ENCODE data around the gene ADAMTS7.
"Not testable (repeated sequence)": the region's sequence is repeated elsewhere in the genome, so short reads cannot be mapped to it uniquely, and the experiment has no call there.

The ADAMTS7 gene

DNA sequence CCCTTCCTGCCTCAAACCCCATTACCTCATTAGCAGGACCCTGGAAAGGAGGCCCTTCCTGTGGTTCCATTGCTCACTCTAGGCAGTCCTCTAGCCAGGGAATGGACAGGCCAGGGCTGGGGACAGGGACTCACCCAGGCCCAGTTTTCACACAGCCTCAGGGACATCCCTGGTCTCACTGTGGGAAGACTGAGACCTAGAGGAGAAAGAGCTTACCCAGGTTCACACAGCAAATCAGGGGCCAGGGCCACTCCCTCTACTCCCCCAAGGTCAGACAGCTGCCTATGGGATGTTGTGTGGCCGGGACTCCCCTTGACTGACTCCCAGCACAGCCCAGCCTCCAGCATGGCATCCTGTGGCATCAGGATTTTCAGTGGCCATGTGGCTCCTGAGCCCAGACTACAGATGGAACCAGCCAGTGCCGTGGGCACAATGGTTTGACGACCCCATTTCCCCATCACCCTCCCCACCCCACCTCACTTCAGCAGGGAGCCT is 49.3 kb downstream of the ADAMTS7 start:
- DNase-seq (ENCODE audit: extremely low read depth, low read depth) = no peak
- TF ChIP-seq, protein P1, sequence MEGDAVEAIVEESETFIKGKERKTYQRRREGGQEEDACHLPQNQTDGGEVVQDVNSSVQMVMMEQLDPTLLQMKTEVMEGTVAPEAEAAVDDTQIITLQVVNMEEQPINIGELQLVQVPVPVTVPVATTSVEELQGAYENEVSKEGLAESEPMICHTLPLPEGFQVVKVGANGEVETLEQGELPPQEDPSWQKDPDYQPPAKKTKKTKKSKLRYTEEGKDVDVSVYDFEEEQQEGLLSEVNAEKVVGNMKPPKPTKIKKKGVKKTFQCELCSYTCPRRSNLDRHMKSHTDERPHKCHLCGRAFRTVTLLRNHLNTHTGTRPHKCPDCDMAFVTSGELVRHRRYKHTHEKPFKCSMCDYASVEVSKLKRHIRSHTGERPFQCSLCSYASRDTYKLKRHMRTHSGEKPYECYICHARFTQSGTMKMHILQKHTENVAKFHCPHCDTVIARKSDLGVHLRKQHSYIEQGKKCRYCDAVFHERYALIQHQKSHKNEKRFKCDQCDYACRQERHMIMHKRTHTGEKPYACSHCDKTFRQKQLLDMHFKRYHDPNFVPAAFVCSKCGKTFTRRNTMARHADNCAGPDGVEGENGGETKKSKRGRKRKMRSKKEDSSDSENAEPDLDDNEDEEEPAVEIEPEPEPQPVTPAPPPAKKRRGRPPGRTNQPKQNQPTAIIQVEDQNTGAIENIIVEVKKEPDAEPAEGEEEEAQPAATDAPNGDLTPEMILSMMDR (IDR thresholded peaks at IDR 0.05; ENCODE audit: low read depth, low read length) = no peak

DNA sequence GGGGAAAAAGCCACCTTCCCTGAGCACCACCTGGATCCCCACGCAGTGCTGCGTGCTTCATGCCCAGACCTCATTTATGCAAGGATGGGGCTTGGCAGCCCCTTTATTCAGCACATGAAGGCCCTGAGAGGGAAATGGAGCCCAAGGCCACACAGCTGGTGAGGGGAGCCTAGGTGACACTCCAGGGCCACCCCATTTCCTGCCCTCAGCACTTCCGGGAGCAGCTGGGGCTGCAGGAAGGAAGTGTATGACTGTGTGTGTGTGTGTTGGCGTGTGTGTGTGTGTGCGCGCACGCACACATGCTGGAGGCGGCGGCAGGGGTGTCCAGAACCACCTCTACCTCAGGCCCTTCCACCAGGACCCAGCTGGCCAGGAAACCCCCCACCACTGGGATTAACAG is 49.8 kb downstream of the ADAMTS7 start:
- DNase-seq (ENCODE audit: extremely low read depth, low read depth) = not testable (repeated sequence)

- TF ChIP-seq, protein P1 (IDR thresholded peaks at IDR 0.05; ENCODE audit: low read depth, low read length) = no peak
- DNase-seq (ENCODE audit: extremely low read depth, low read depth) = no peak
Measured at GRCh38 chr15:78761020-78761419, 50.2 kb downstream of the ADAMTS7 start.

- DNase-seq (ENCODE audit: extremely low read depth, low read depth) = not testable (repeated sequence)
Measured at GRCh38 chr15:78760091-78760882, 51.0 kb downstream of the ADAMTS7 start.

DNA sequence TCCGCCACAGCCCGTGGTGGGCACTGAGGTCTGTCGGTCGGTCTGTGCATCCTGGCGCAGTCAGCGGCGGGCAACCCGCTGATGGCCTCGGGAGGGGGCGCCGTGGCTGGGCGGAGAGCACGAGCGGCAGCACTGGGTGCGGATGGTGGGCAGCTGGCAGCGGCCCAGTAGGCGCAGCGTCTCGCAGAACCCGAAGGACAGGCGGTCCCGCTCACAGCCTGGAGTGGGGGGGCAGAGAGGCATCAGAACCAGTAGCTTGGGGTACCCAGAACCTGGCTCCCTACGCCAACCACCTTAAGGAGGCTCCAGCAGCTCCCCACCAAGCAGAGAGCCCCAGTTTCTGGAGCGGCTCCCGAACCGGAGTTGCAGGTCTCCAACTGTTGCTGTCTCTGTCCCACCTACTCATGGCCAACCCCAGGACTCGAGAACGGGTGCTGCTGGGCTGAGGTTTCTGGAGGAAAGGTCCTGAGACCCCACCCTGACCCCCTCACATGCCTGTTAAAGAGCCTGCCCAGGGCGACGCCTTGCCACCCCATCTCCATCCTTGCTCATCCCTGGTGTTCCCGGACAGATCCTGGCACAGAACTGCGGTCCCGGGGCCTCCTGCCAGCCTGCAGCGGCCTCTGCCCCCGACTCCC is 51.8 kb downstream of the ADAMTS7 start:
- DNase-seq (ENCODE audit: extremely low read depth, low read depth) = not testable (repeated sequence)

DNA sequence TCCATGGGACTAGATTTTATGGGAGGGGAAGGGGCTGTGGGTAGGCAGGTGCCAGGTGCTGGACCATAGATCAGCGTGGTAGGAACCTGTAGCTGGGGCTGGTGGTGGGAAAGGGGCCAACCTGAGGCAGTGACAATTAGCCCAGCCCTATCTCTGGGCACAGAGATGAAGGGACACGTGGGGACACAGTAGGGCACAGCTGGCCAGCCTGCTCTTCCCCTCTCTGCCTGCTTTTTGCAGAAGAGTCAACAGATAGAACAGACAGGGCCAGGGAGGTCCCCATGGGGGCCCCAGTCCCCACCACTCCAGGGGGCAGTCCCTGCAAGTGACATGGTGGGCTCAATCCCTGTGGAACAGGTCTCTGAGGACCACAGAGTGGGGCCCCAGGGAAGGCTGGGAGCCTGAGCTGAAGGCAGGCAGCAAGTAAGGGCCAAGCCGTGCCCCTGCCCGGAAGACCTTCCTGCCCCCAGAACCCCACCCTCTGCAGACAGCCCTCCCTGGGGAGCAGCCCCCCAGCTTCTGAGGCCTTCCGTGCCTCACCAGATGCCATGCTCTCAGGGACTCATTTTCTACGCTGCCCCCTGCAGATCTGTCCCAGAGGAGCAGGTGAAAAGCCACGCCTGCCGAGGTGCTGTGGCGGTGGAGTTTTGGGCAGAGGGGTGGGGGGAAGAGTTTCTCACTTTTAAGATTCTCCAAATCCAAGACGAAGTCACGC is 52.6 kb downstream of the ADAMTS7 start:
- not testable (repeated sequence) for DNase-seq (ENCODE audit: extremely low read depth, low read depth)

DNA sequence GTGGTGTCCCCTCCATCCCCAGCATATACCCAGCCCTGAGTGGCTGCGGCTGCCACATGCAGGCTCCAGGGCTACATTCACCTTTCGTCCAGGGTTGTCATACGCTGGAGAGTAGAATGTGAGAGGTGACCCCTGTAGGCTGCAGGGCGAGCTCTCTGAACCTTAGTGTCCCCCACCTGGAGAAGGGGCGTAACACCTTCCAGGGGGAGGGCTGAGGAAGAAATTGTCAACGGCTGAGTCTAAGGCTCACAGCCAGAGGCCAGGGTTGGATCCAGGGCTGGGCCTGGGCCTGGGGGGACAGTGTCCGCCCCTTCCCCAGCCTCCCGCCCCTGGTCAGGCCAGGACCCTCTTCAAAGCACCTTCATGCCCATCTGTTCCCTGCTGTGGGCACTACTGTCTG is 53.2 kb downstream of the ADAMTS7 start:
- not testable (repeated sequence) for DNase-seq (ENCODE audit: extremely low read depth, low read depth)

DNA sequence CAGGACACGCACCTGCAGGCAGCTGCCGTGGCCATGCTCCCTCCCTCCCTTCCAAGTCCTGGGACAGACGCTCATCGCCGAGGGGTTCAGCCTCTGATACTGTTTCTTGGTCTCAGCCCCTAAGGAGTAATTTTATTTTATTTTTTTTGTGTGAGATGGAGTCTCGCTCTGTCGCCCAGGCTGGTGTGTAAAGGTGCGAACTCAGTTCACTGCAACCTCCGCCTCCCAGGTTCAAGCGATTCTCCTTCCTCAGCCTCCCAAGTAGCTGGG is 53.7 kb downstream of the ADAMTS7 start:
- TF ChIP-seq, protein P1 (IDR thresholded peaks at IDR 0.05; ENCODE audit: low read depth, low read length) = no peak
- DNase-seq (ENCODE audit: extremely low read depth, low read depth) = no peak

- peak; percentile 28 for DNase-seq (ENCODE audit: extremely low read depth, low read depth)
Measured at GRCh38 chr15:78756781-78757635, 54.3 kb downstream of the ADAMTS7 start.

- not testable (repeated sequence) for DNase-seq (ENCODE audit: extremely low read depth, low read depth)
- TF ChIP-seq, protein P1 (IDR thresholded peaks at IDR 0.05; ENCODE audit: low read depth, low read length) = peak; percentile 27
Measured at GRCh38 chr15:78755900-78756591, 55.2 kb downstream of the ADAMTS7 start.

GRCh38 chr15:78754637-78755280 is 56.5 kb downstream of the ADAMTS7 start:
- not testable (repeated sequence) for DNase-seq (ENCODE audit: extremely low read depth, low read depth)

DNA sequence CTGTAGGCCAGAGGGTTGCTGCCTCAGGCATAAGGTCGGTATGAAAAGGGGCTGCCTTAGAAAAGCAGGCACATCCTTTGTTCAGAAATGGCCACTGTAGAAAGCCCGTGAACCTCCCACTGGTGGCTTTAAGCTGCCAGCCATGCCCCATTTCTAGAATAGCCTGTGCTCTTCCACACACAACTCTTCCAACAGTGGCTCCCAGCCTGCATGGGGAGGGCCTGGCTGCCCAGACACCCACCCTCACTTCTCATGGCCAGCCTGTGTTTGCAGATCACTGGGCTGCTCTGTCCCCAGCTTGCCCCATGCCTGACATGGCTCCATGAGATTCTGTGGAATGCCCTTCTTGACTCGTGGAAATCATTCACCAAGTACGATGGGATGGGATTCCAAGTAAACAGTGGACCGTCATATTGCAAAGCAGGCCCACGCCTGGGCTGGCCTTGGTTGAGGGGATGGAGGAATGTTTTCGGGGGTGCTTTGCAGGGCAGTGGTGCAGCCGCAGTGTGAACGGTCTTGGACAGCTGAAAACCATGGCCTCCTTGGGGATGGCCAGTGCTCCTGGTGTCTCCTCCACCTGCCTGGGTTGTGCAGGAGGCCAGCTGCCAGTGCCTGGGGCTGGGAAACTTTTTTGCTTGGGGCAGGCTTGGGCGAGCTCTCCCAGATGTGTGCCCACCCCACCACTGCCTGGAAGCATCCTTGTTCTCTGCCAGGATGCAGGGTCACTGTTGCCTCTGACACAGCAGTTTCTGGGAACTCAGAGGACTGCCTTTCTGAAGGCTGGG is 57.3 kb downstream of the ADAMTS7 start:
- DNase-seq (ENCODE audit: extremely low read depth, low read depth) = not testable (repeated sequence)

GRCh38 chr15:78753359-78753659 is 58.0 kb downstream of the ADAMTS7 start:
- DNase-seq (ENCODE audit: extremely low read depth, low read depth) = not testable (repeated sequence)

All from AG09319 (cell line).